ENCODE results near the gene SLC35F2.

The SLC35F2 gene

DNA sequence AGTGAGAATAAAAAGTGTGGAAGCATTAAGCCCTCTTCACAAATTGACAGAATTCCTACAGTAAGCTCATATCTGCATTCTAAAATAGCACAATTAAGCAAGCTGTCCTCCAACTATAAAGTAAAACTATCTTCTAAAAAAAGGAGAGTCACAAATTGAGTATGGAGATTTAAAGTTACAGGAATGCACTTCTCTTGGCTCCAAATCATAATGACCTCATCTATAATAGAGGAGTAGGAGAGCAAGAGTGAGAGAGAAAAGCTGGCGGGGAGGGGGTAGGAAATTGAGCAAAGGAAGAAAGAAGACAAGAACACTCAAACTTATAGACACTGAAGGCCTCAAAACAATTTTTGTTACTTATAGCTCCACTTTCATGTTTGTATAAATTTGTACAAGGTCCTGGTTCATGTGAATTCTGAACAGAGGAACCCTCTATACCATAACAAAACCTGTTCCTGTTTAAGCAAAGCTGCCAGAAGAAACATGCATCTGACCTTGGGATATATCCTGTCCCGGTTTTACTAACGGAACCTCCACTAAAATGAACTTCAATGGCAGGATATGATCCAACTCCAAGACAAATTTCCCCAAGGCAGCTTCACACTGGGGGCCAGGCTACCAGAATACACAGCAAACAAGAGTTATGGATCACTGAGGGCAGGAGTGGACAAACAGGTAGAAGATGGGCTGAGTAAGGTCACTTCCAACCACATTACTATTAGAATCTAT is 37.2 kb downstream of the SLC35F2 start:
- TF ChIP-seq CTCF (IDR thresholded peaks at IDR 0.05; ENCODE audit: low read length, missing control alignments): no peak
- H3K4me3 ChIP-seq (replicated peaks; ENCODE audit: low read depth, low read length): no peak overlapping the region
- peak; percentile 49 for DNase-seq (ENCODE audit: low read depth)

DNA sequence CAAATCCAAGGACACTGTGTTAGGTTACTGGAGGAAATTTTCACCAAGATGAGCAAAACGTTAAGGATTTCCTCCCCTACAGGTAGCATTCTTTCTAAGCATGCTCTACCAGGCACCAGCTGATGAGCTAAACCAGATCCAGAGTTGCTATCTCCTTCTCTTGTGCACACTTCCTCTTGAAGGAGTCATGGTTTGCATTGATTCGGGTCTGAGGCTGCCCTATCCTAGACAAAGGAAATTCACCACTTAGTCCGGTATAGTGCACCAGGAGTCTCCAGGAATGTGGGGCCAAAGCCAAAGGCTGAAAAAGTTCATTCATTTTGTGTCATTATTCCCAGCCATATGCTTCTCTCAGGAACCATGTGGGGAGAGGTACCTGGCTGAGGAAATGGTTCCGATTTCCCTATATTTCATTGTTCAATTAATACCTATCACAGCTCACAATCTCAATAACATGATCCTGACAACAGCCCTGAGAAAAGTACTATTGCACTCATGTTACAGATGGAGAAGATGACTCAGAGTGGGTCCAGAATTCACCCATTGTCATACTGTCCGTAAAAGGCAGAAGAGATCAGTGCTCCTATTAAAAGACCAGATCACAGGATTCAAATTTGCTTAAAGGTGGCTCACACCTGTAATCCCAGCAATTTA is 39.1 kb downstream of the SLC35F2 start:
- DNase-seq (ENCODE audit: low read depth): peak; percentile 53
- no peak for TF ChIP-seq CTCF (IDR thresholded peaks at IDR 0.05; ENCODE audit: low read length, missing control alignments)
- H3K4me3 ChIP-seq (replicated peaks; ENCODE audit: low read depth, low read length): no peak overlapping the region

DNA sequence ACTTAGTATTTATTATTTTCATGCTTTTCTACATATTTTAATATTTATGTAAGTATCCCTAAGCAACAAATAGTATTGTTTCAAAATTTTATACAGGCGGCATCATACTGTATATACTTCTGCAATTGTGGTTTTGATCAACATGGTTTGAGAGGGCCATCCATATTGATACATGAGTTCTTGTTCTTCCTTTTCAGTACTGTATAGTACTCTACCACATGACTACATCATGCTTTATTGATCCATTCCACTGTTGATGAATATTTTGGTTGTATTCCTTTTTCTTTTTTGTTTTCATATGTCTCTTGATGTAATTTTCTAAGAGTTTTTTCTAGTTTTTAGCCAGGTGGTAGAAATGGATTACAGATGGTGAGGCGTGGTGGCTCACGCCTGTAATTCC is 40.1 kb downstream of the SLC35F2 start:
- DNase-seq (ENCODE audit: low read depth): no peak
- no peak overlapping the region for H3K4me3 ChIP-seq (replicated peaks; ENCODE audit: low read depth, low read length)
- TF ChIP-seq CTCF (IDR thresholded peaks at IDR 0.05; ENCODE audit: low read length, missing control alignments): no peak

GRCh38 chr11:107816028-107816427 is 42.6 kb downstream of the SLC35F2 start:
- DNase-seq (ENCODE audit: low read depth): no peak
- H3K4me3 ChIP-seq (replicated peaks; ENCODE audit: low read depth, low read length): no peak overlapping the region
- no peak for TF ChIP-seq CTCF (IDR thresholded peaks at IDR 0.05; ENCODE audit: low read length, missing control alignments)

- no peak for DNase-seq (ENCODE audit: low read depth)
- no peak overlapping the region for H3K4me3 ChIP-seq (replicated peaks; ENCODE audit: low read depth, low read length)
- no peak for TF ChIP-seq CTCF (IDR thresholded peaks at IDR 0.05; ENCODE audit: low read length, missing control alignments)
These were observed 47.7 kb downstream of the SLC35F2 start for GRCh38 chr11:107810875-107811274.

DNA sequence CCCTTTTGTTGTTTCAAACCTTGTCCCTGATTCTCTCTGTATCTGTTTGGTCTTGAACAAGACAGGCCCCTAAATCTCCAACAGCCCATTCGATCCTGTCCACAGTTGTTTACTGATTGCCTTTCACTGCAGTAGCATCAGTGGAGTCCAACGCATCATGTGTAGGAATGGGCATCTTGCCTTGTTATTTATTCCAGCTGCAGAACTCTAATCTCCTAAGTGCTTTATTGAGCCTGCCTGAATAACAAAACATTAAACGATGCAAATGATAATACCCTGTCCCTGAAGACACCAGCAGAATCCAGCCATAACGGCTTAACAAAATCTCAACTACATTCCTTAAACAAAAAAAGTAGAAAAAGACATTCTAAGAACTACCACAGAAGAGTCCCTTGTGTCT is 50.1 kb downstream of the SLC35F2 start:
- no peak for DNase-seq (ENCODE audit: low read depth)
- no peak for TF ChIP-seq CTCF (IDR thresholded peaks at IDR 0.05; ENCODE audit: low read length, missing control alignments)
- no peak overlapping the region for H3K4me3 ChIP-seq (replicated peaks; ENCODE audit: low read depth, low read length)

GRCh38 chr11:107804971-107805370 is 53.6 kb downstream of the SLC35F2 start:
- DNase-seq (ENCODE audit: low read depth): no peak
- H3K4me3 ChIP-seq (replicated peaks; ENCODE audit: low read depth, low read length): no peak overlapping the region
- no peak for TF ChIP-seq CTCF (IDR thresholded peaks at IDR 0.05; ENCODE audit: low read length, missing control alignments)

Data from fibroblast of pulmonary artery (primary cell).